GM12864 (cell line): ENCODE results near the gene PPP2R5C.

Source experiments
- DNase-seq: peaks from one replicate; pipeline ENCODE4 v3.0.0-alpha.2; 2011; ENCODE audit warnings: low read depth
- H3K4me3 ChIP-seq: 2 replicates; pipeline ENCODE4 v1.5.1; 2011; ENCODE audit warnings: mild to moderate bottlenecking, low read depth, low read length, control low read depth
- CTCF ChIP-seq: IDR thresholded peaks from 2 replicates; pipeline ENCODE4 v1.5.1; 2011; ENCODE audit warnings: low read depth, mild to moderate bottlenecking, moderate library complexity, low read length, control low read depth, inconsistent platforms; ENCODE audit errors: missing control alignments

Gene PPP2R5C

DNA sequence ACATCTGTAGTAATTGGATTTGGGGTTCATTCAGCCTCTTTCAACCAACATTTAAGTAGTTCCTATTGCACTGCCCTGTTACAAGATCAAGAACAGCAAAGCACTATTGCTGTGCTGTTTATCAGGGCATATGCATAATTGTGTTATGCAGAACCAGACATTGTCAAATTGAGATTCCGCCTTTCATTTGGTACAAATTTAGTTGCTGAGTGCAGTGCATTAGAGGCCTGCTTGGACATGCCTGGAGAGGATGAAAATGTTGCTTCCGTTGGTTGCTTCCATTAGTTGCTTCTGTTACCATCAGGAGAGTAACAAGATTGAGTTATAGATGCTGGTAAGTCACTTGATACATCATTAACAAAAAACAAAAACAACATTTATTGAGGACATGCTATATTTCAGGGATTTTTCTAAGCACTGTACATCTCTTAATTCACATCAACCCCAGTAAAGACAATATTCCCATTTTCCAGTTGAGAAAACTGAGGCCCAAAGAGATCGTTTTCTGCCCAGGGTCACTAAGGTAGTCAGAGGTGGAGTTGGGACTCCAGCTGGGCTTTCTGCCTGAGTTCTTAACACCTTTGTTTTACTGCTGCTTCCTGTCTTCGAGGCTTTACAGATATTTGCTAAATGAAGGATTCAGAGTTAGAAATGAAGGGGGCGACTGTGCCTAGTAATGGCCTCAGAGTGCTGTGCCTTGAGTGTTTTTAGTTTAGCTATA lies 79.3 kb downstream of the PPP2R5C start:
- no peak overlapping the region for H3K4me3 ChIP-seq
- DNase-seq: no peak
- no peak for TF ChIP-seq CTCF

DNA sequence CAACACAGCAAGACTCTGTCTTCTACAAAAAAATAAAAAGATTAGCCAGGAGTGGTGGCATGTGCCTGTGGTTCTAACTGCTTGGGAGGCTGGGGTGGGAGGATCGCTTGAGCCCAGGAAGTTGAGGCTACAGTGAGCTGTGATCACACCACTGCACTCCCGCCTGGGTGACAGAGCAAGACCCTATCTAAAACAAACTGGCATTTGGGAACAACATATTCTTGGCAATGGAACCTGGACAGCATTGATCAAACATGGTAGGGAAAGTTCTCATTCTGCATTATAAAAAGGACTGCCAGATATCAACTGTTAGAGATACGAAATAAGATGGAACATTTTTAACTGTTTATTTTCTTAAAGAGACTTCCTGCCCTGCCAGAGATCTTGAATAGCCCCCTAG lies 81.5 kb downstream of the PPP2R5C start:
- TF ChIP-seq CTCF: no peak
- no peak for DNase-seq

GRCh38 chr14:101843665-101844064 lies 82.2 kb downstream of the PPP2R5C start:
- TF ChIP-seq CTCF: peak; percentile 55
- no peak for DNase-seq
- H3K4me3 ChIP-seq: no peak overlapping the region

More for the DNA sequence above, 81.5 kb downstream of the PPP2R5C start:
- H3K4me3 ChIP-seq: no peak overlapping the region

DNA sequence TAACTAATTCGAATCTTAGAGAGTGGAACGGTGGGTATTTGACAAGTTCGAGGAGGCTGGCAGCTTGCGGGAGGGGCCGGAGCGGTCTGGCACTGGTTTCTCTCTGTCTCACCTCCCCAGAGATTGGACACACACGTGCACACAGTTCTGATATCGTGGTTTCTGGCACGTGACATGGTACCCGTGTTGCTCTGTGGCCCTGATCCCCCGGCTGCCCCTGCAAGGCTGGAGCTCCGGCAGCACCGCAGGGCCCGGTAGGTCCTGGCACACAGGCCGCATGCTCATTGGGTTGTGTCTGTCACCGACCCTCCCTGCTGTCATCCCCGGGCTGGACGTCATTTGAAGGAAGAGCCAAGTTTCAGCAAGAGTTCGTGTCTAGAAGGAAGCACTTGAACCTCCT lies 82.7 kb downstream of the PPP2R5C start:
- DNase-seq: no peak
- H3K4me3 ChIP-seq: no peak overlapping the region; the same call in 1 of the 2 replicates
- TF ChIP-seq CTCF: no peak

DNA sequence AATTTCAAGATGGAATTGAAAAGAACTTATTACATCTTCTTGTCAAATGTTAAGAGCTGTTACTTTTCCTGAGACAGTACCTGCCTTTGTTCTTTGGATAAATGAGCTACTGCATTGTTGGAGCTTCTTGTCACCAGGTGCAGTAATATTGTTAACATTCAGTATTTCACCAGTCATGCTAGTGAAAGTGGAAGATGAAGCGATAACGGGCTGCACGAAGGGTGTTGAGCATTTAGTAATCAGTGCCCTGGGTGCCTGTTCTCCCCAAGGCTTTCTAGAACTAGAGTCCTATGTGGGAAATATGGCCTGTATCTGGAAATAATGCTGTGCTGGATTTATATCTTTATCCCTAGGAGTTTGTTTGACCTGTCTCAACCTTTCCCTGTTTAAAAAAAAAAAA lies 83.2 kb downstream of the PPP2R5C start:
- TF ChIP-seq CTCF: no peak
- no peak for DNase-seq
- no peak overlapping the region; the same call in 1 of the 2 replicates for H3K4me3 ChIP-seq

DNA sequence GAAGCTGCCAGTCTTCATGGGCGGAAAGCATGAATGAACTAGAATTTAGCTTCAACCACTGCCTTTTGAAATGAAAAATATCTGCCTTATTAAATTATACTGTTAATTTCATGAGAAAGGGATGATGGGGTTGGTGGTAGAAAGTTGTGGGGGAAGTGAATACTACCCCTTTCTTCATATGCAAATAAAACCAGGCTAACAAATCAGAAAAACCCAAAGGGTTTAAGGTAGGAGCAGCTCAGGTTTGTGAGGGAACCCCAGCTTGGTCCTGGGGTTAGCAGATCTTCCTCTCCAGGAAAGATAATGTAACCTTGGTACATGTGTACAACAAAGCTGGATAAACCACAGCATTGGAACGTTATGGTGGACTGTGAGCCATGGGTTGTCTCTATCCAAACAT lies 84.0 kb downstream of the PPP2R5C start:
- TF ChIP-seq CTCF: no peak
- DNase-seq: no peak
- H3K4me3 ChIP-seq: no peak overlapping the region

- no peak for DNase-seq
- no peak overlapping the region for H3K4me3 ChIP-seq
- TF ChIP-seq CTCF: no peak
These were observed 84.4 kb downstream of the PPP2R5C start for GRCh38 chr14:101845896-101846295.
